K562 (cell line): ENCODE data around the gene DLGAP1. TPM values are rescaled to one million over a fixed set of nuclear protein-coding genes. Genes with fewer than 3 reads are reported as not detected.

Source experiments
- ARNT ChIP-seq, 2 experiments: fragments of 450-650 bp; IDR thresholded peaks; 2 replicates each; pipeline ENCODE4 v1.6.1; 2016; ENCODE audit warnings: mild to moderate bottlenecking in 1 of 2
- BRF1 ChIP-seq: IDR thresholded peaks from 3 replicates; pipeline ENCODE4 v1.6.1; 2011; ENCODE audit warnings: borderline replicate concordance, mild to moderate bottlenecking; ENCODE audit not compliant: insufficient read length; ENCODE audit errors: extremely low read depth
- C11orf30 ChIP-seq: fragments of 450-650 bp; IDR thresholded peaks from 2 replicates; pipeline ENCODE4 v1.6.1; 2016; ENCODE audit warnings: low read depth, mild to moderate bottlenecking
- CHD2 ChIP-seq: IDR thresholded peaks from 2 replicates; pipeline ENCODE4 v1.6.1; 2011; ENCODE audit warnings: low read depth, low read length
- GTF2E2 ChIP-seq: fragments of 200-800 bp; sonication (Bioruptor generic); IDR thresholded peaks from 2 replicates; pipeline ENCODE4 v1.6.1; 2016; ENCODE audit warnings: missing genetic modification characterization, missing compliant biosample characterization
- HDAC3 ChIP-seq: fragments of 450-650 bp; IDR thresholded peaks from 2 replicates; pipeline ENCODE4 v1.6.1; 2018; ENCODE audit warnings: borderline replicate concordance, mild to moderate bottlenecking, moderate library complexity; ENCODE audit not compliant: partially characterized antibody
- KAT2B ChIP-seq: IDR thresholded peaks from one replicate; pipeline ENCODE4 v1.6.1; 2012; ENCODE audit warnings: low read depth, mild to moderate bottlenecking, control low read depth, inconsistent platforms, low read length, moderate library complexity
- NCOA6 ChIP-seq: fragments of 450-650 bp; IDR thresholded peaks from 2 replicates; pipeline ENCODE4 v1.6.1; 2017; ENCODE audit warnings: mild to moderate bottlenecking
- RFX7 ChIP-seq: fragments of 250-450 bp; sonication (Bioruptor Pico); IDR thresholded peaks from 2 replicates; pipeline ENCODE4 v1.5.1; 2021; ENCODE audit warnings: mild to moderate bottlenecking
- SP1 ChIP-seq: sonication (generic); formaldehyde crosslinking; IDR thresholded peaks from 2 replicates; pipeline ENCODE4 v1.8.1; 2022; ENCODE audit warnings: mild to moderate bottlenecking, missing genetic modification reagents
- SRSF1 ChIP-seq: fragments of 200-400 bp; formaldehyde crosslinking; IDR thresholded peaks from 2 replicates; pipeline ENCODE4 v1.6.1; 2017; ENCODE audit warnings: mild to moderate bottlenecking, low read depth, low read length, moderate library complexity
- TCFL5 ChIP-seq: fragments of 250-450 bp; sonication (Bioruptor Pico); conservative IDR thresholded peaks from 2 replicates; pipeline ENCODE4 v1.6.1; 2021; ENCODE audit warnings: mild to moderate bottlenecking, moderate library complexity, matching md5 sums
- ZC3H4 ChIP-seq: sonication (generic); formaldehyde crosslinking; IDR thresholded peaks from 2 replicates; pipeline ENCODE4 v1.9.0; 2021; ENCODE audit warnings: missing genetic modification reagents, borderline replicate concordance
- ZFP36 ChIP-seq: fragments of 150-350 bp; IDR thresholded peaks from 2 replicates; pipeline ENCODE4 v1.6.1; 2018; ENCODE audit warnings: low read length, low read depth; ENCODE audit not compliant: partially characterized antibody
- ZKSCAN3 ChIP-seq: fragments of 250-450 bp; sonication (Bioruptor Pico); IDR thresholded peaks from 2 replicates; pipeline ENCODE4 v1.4.0; 2020
- ZNF830 ChIP-seq: fragments of 250-450 bp; sonication (Bioruptor Pico); IDR thresholded peaks from 2 replicates; pipeline ENCODE4 v1.5.0; 2021; ENCODE audit warnings: mild to moderate bottlenecking
- polyA plus RNA-seq, 8 experiments: library from polyadenylated mRNA; depleted of rRNA in 4 of 8; stranded (reverse) in 5 of 8; unstranded in 3 of 8; fragments of >200 nt; fragmentation: Nextera tagmentation in 2 of 8; fragmentation: Illumina TruSeq in 1 of 8; extraction: Ambion mirVana in 2 of 8; extraction: Trizol in 1 of 8; gene quantifications; 2 replicates each; pipeline versions ENCODE4 v1.2.1 to v1.2.3, GENCODE V29; 2011 to 2014; ENCODE audit warnings: inconsistent platforms in 1 of 8, missing spikeins in 1 of 8
- total RNA-seq, 7 experiments: library from RNA; depleted of rRNA in 6 of 7; stranded (reverse); fragments of >200 nt in 6 of 7; fragmentation: Illumina TruSeq in 2 of 7; extraction: Trizol in 2 of 7; gene quantifications; 2 replicates each; pipeline versions ENCODE4 v1.2.1 to v1.2.3, GENCODE V29; 2011 to 2021; ENCODE audit warnings: low replicate concordance in 1 of 7
- TF ChIP-seq, protein P1 (sequence below), 2 experiments: fragments of 450-650 bp; formaldehyde crosslinking in 1 of 2; IDR thresholded peaks; 2 replicates each; pipeline versions ENCODE4 v1.4.0 to v1.6.1; 2014 to 2020; ENCODE audit warnings: mild to moderate bottlenecking in 2 of 2, borderline replicate concordance in 1 of 2, low read depth in 1 of 2

Gene DLGAP1
- total and polyA plus RNA-seq, 9 of the 15 experiments (the other 6 are each of a cell fraction or from before 2014, with no cell fraction given): 0.04 to 0.22 (median 0.08) TPM

DNA sequence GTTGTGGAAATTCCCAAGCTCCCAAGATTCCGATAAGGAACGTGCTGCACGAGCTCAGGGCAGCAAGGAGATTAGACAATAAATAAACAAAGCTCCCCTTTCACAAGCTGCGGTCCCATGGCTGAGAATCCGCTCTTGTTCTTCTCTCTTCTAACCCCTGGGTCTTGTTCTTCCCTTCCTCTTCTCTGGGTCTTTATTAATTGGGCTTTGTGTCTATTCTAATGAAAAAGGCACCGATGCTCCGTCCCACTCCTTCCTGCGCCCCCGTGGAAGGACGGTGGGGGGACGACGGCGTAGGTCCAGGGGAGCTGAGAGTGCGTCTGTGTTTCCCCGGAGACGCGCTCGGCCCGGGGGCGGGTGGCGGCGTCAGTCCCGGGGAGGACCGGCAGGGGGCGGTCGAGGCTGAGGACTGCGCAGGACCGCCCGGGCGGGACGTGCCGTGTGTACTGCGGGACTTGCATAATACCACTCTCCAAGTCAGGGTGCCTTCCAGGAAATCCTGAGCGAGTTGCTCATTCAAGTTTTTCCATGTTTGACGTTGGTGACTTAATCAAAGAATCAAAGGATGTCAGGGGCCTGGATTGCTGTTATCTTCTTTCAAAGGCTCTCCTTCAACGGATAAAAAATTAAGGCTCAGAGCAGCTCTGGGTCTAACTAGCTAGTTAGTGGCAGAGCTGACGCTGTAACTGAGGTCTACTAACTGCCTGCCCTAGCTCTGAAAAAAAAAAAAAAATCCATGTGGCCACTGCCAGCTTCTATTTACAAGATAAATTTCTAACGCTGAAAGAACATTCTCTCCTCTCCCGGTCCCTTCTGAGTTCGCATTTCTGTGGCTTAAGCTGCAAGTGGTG is 683.8 kb downstream of the DLGAP1 start (continued):
- TF ChIP-seq, protein P1, sequence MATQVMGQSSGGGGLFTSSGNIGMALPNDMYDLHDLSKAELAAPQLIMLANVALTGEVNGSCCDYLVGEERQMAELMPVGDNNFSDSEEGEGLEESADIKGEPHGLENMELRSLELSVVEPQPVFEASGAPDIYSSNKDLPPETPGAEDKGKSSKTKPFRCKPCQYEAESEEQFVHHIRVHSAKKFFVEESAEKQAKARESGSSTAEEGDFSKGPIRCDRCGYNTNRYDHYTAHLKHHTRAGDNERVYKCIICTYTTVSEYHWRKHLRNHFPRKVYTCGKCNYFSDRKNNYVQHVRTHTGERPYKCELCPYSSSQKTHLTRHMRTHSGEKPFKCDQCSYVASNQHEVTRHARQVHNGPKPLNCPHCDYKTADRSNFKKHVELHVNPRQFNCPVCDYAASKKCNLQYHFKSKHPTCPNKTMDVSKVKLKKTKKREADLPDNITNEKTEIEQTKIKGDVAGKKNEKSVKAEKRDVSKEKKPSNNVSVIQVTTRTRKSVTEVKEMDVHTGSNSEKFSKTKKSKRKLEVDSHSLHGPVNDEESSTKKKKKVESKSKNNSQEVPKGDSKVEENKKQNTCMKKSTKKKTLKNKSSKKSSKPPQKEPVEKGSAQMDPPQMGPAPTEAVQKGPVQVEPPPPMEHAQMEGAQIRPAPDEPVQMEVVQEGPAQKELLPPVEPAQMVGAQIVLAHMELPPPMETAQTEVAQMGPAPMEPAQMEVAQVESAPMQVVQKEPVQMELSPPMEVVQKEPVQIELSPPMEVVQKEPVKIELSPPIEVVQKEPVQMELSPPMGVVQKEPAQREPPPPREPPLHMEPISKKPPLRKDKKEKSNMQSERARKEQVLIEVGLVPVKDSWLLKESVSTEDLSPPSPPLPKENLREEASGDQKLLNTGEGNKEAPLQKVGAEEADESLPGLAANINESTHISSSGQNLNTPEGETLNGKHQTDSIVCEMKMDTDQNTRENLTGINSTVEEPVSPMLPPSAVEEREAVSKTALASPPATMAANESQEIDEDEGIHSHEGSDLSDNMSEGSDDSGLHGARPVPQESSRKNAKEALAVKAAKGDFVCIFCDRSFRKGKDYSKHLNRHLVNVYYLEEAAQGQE (IDR thresholded peaks at IDR 0.05; ENCODE audit: borderline replicate concordance): peak; percentile 72
- TF ChIP-seq, protein P1 (CRISPR knock-in tag; IDR thresholded peaks at IDR 0.05; ENCODE audit: low read depth): no peak
- TF ChIP-seq SRSF1 (no peak), ZNF830 (CRISPR knock-in tag) (no peak), ZC3H4 (no peak), HDAC3 (no peak), NCOA6 (no peak), SP1 (CRISPR knock-in tag) (peak; percentile 71), ZKSCAN3 (CRISPR knock-in tag) (no peak), GTF2E2 (no peak), ARNT (IDR thresholded peaks at IDR 0.05) (no peak), BRF1 (no peak), RFX7 (CRISPR knock-in tag) (no peak), KAT2B (no peak), TCFL5 (CRISPR knock-in tag) (no peak), CHD2 (no peak), C11orf30 (no peak), ZFP36 (peak; percentile 31)
